ENCODE results near the gene FAM168A.
A peak's percentile ranks its signal among the peaks of the same experiment; 100 is the strongest.

The FAM168A gene

GRCh38 chr11:73393479-73394415, 204.2 kb downstream of the FAM168A start:
- no peak overlapping the region for H3K9ac ChIP-seq (ENCODE audit: low read length)
- H3K27ac ChIP-seq (ENCODE audit: low read depth, low read length), result no peak overlapping the region
- peaks cover 9% of the 10 kb centered on the region; the same call in 1 of the 2 replicates for H3K4me1 ChIP-seq (ENCODE audit: control insufficient read depth, insufficient read depth, low read length)
- H3K4me3 ChIP-seq (ENCODE audit: low read depth, low read length), result no peak overlapping the region
- H3K27me3 ChIP-seq (ENCODE audit: control insufficient read depth, insufficient read depth, low read length), result no peaks in the 10 kb centered on the region
- 0 out of 2 replicates have a peak, but pooled peaks cover 3% of the 10 kb centered on the region for H3K36me3 ChIP-seq (ENCODE audit: control insufficient read depth, insufficient read depth, low read length)
- no peaks in the 10 kb centered on the region for H3K9me3 ChIP-seq (ENCODE audit: control insufficient read depth, insufficient read depth, low read depth, low read length)

- Histone ChIP-seq H3K27me3 (ENCODE audit: control insufficient read depth, insufficient read depth, low read length) (no peaks in the 10 kb centered on the region), H3K4me1 (ENCODE audit: control insufficient read depth, insufficient read depth, low read length) (peaks cover 17% of the 10 kb centered on the region), H3K9me3 (ENCODE audit: control insufficient read depth, insufficient read depth, low read depth, low read length) (no peaks in the 10 kb centered on the region), H3K9ac (ENCODE audit: low read length) (no peak overlapping the region), H3K36me3 (ENCODE audit: control insufficient read depth, insufficient read depth, low read length) (0 out of 2 replicates have a peak, but pooled peaks cover 3% of the 10 kb centered on the region), H3K27ac (ENCODE audit: low read depth, low read length) (no peak overlapping the region), H3K4me3 (ENCODE audit: low read depth, low read length) (no peak overlapping the region)
Observed at GRCh38 chr11:73393011-73393380, 204.9 kb downstream of the FAM168A start.

DNA sequence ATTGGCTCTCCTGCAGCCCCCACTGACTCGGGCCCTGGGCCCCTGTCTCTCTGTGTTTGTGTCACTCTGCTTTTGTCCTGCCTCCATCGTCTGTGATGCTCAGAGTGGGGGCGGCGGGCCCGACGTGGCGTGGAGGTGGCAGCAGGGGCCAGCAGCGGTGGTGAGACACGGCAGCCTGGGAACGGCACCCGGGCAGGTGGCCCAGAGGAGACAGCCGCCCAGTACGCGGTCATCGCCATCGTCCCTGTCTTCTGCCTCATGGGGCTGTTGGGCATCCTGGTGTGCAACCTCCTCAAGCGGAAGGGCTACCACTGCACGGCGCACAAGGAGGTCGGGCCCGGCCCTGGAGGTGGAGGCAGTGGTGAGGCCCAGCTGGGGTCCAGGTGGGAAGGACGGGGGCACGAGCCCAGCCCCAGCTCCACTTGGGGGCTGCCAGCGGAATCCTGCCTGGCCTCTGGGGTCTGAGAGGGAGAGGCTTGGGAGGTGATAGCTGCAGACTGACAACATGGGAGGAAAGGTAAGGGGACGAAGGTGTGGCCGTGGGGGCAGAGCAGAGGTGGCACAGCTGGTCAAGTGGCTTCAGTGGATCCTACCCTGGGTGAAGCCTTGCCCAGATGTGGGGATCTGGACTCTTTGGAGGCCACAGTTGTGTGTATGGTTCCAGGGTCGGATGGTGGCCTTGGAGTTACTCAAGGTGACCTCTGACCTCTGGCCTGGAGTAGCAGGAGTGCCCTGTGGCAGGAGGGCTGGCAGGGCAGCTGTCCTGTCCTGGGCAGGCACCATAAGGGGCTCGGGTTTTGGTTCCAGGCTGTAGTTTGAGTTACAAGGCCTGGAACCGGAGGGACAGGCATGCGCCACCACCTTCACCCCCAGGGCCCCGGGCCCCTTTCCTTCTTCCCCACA, 205.6 kb downstream of the FAM168A start:
- Histone ChIP-seq H3K9me3 (ENCODE audit: control insufficient read depth, insufficient read depth, low read depth, low read length) (no peaks in the 10 kb centered on the region), H3K27ac (ENCODE audit: low read depth, low read length) (no peak overlapping the region), H3K9ac (ENCODE audit: low read length) (no peak overlapping the region), H3K36me3 (ENCODE audit: control insufficient read depth, insufficient read depth, low read length) (0 out of 2 replicates have a peak, but pooled peaks cover 3% of the 10 kb centered on the region), H3K4me3 (ENCODE audit: low read depth, low read length) (no peak overlapping the region), H3K27me3 (ENCODE audit: control insufficient read depth, insufficient read depth, low read length) (no peaks in the 10 kb centered on the region), H3K4me1 (ENCODE audit: control insufficient read depth, insufficient read depth, low read length) (peaks cover 23% of the 10 kb centered on the region)

DNA sequence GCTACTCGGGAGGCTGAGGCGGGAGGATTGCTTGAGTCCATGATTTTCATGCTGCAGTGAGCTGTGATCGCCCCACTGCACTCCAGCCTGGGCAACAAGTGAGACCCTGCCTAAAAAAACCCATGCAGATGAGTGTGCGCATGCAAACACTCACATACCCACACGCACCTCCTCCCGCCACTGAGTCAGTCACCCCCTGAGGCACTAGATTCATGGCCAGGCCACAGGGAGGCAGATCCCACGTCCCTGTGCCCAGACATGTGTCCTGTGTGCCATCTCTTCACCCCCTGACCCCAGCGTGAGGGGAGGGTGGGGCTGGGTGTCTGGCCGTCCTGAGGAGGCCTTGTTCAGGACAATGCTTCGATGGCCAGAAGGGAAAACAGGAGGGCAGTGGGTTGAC, 206.2 kb downstream of the FAM168A start:
- Histone ChIP-seq H3K4me1 (ENCODE audit: control insufficient read depth, insufficient read depth, low read length) (peaks cover 26% of the 10 kb centered on the region), H3K9me3 (ENCODE audit: control insufficient read depth, insufficient read depth, low read depth, low read length) (no peaks in the 10 kb centered on the region), H3K27ac (ENCODE audit: low read depth, low read length) (no peak overlapping the region), H3K27me3 (ENCODE audit: control insufficient read depth, insufficient read depth, low read length) (no peaks in the 10 kb centered on the region), H3K4me3 (ENCODE audit: low read depth, low read length) (no peak overlapping the region), H3K9ac (ENCODE audit: low read length) (no peak overlapping the region), H3K36me3 (ENCODE audit: control insufficient read depth, insufficient read depth, low read length) (0 out of 2 replicates have a peak, but pooled peaks cover 3% of the 10 kb centered on the region)

- Histone ChIP-seq H3K36me3 (ENCODE audit: control insufficient read depth, insufficient read depth, low read length) (0 out of 2 replicates have a peak, but pooled peaks cover 3% of the 10 kb centered on the region), H3K4me3 (ENCODE audit: low read depth, low read length) (no peak overlapping the region), H3K27ac (ENCODE audit: low read depth, low read length) (no peak overlapping the region), H3K9me3 (ENCODE audit: control insufficient read depth, insufficient read depth, low read depth, low read length) (no peaks in the 10 kb centered on the region), H3K4me1 (ENCODE audit: control insufficient read depth, insufficient read depth, low read length) (peaks cover 32% of the 10 kb centered on the region), H3K9ac (ENCODE audit: low read length) (no peak overlapping the region), H3K27me3 (ENCODE audit: control insufficient read depth, insufficient read depth, low read length) (no peaks in the 10 kb centered on the region)
Observed at GRCh38 chr11:73390601-73391565, 207.0 kb downstream of the FAM168A start.

DNA sequence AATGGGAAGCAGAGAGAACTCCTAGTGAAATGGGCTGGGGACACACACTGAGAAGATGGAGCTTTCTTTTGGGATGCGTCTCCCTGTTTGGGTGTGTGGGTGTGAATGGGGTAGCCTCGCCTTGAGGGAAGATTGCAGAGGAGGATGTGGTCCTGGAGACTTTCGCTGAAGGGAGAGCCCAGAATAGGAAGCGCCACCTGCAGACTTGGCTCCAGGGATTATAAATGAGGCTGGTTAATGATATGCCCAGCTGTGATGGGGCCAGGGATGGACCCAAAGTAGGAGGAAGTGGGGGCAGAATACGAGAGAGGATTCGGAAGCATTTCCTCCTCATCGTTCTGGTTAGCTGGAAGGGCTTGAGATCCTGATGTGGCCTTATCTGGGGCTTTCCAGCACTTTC, 208.0 kb downstream of the FAM168A start:
- Histone ChIP-seq H3K27me3 (ENCODE audit: control insufficient read depth, insufficient read depth, low read length) (no peaks in the 10 kb centered on the region), H3K27ac (ENCODE audit: low read depth, low read length) (no peak overlapping the region), H3K4me3 (ENCODE audit: low read depth, low read length) (no peak overlapping the region), H3K36me3 (ENCODE audit: control insufficient read depth, insufficient read depth, low read length) (no peaks in the 10 kb centered on the region), H3K9me3 (ENCODE audit: control insufficient read depth, insufficient read depth, low read depth, low read length) (no peaks in the 10 kb centered on the region), H3K4me1 (ENCODE audit: control insufficient read depth, insufficient read depth, low read length) (peaks cover 38% of the 10 kb centered on the region), H3K9ac (ENCODE audit: low read length) (no peak overlapping the region)

DNA sequence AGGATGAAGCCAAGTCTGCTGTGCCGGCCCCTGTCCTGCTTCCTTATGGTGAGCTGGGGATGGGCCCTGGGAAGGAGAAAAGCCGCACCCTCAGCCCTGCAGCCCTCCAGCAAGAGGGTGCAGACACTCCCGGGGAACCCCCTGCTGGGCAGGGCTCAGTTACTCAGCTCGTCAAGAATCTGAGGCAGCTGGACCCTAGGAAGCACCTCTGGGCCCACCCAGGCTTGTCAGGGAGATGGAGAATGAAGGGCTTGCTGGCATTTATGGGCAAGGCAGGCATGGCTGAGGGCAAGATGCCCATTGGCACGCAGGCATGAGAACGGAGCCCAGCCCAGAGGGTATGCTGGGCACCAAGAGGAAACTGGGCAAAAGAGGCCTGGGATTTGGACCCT, 208.8 kb downstream of the FAM168A start:
- H3K4me3 ChIP-seq (ENCODE audit: low read depth, low read length), result no peak overlapping the region
- no peaks in the 10 kb centered on the region for H3K36me3 ChIP-seq (ENCODE audit: control insufficient read depth, insufficient read depth, low read length)
- no peaks in the 10 kb centered on the region for H3K27me3 ChIP-seq (ENCODE audit: control insufficient read depth, insufficient read depth, low read length)
- peaks cover 38% of the 10 kb centered on the region for H3K4me1 ChIP-seq (ENCODE audit: control insufficient read depth, insufficient read depth, low read length)
- no peak overlapping the region for H3K9ac ChIP-seq (ENCODE audit: low read length)
- H3K27ac ChIP-seq (ENCODE audit: low read depth, low read length), result no peak overlapping the region
- H3K9me3 ChIP-seq (ENCODE audit: control insufficient read depth, insufficient read depth, low read depth, low read length), result no peaks in the 10 kb centered on the region

DNA sequence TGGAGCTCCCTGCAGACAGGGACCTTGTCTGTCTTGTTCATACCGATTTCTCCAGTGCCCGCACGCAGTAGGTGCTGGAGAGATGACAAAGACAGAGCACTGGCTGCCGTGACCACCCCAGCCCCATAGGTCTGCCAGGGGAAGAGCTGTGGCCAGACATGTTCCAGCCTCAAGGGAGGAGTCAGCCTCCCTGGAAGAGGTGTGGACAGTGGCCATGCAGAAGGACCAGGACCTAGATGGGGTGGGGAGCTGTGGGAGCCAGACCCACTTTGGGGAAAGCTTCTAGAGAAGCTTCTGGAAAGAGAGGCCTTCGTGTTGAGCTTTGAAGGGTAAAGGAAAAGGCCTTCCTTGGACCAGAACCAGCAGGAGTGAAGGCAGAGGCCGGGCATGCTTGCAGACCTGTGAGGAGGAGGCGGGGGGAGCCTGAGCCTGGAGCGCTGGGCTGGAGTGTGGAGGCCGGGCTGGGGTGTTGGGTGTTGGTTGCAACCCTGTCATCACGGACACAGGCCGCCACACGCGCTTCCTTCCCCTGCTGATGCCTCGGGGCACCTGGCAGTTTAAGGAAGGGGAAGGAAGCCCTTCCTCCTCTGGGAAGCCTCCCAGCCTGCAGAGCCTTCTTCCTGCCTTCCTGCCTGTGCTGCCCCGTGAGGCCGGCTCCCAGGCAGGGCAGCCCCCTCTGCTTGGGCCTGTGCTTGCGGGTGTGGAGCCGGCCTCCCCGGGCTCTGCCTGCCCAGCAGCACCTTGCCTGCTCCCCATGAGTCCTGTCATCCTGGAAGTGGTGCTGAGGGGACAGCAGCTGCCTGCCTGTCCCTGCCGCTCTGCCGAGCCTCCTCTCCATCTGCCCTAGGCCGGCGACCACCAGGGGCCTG, 209.4 kb downstream of the FAM168A start:
- peak overlapping the region; percentile 13 for H3K9ac ChIP-seq (ENCODE audit: low read length)
- no peak overlapping the region for H3K4me3 ChIP-seq (ENCODE audit: low read depth, low read length)
- H3K27ac ChIP-seq (ENCODE audit: low read depth, low read length), result no peak overlapping the region
- H3K4me1 ChIP-seq (ENCODE audit: control insufficient read depth, insufficient read depth, low read length), result peaks cover 44% of the 10 kb centered on the region
- no peaks in the 10 kb centered on the region for H3K9me3 ChIP-seq (ENCODE audit: control insufficient read depth, insufficient read depth, low read depth, low read length)
- no peaks in the 10 kb centered on the region for H3K36me3 ChIP-seq (ENCODE audit: control insufficient read depth, insufficient read depth, low read length)
- H3K27me3 ChIP-seq (ENCODE audit: control insufficient read depth, insufficient read depth, low read length), result no peaks in the 10 kb centered on the region

GRCh38 chr11:73387594-73388264, 210.2 kb downstream of the FAM168A start:
- Histone ChIP-seq H3K9me3 (ENCODE audit: control insufficient read depth, insufficient read depth, low read depth, low read length) (no peaks in the 10 kb centered on the region), H3K4me1 (ENCODE audit: control insufficient read depth, insufficient read depth, low read length) (peaks cover 45% of the 10 kb centered on the region), H3K27me3 (ENCODE audit: control insufficient read depth, insufficient read depth, low read length) (no peaks in the 10 kb centered on the region), H3K27ac (ENCODE audit: low read depth, low read length) (no peak overlapping the region), H3K4me3 (ENCODE audit: low read depth, low read length) (no peak overlapping the region), H3K9ac (ENCODE audit: low read length) (peak overlapping the region; percentile 25), H3K36me3 (ENCODE audit: control insufficient read depth, insufficient read depth, low read length) (no peaks in the 10 kb centered on the region)

All from HUES6 (cell line).